Inflammatory macrophage (primary cell): ENCODE results near the gene SUSD4.

Experiments used
- DNase-seq, 2 donors: peaks; one replicate each; pipeline ENCODE4 v3.0.0-alpha.2; 2020 to 2022

SUSD4 gene

GRCh38 chr1:223329252-223329651, 34.7 kb downstream of the SUSD4 start:
- DNase-seq = no peak

DNA sequence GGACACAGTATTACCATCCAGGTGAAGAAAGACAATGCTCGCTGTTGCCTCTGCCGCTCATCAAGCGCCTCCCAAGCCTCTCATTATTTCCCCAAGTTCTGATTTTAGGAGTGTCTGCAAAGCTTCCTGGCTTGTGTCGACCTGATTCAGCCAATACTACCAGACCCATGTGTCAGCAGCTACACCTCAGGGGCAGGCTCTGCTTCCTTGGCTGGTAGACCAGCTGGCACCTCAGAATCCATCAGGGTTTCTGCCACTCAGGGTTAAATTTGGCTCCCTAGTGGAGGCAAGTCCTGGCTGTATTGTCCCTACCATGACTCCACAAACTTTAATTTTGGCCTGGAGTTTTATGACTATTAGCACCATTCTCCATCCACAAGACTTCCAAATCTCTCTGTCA, 35.4 kb downstream of the SUSD4 start:
- no peak for DNase-seq

DNA sequence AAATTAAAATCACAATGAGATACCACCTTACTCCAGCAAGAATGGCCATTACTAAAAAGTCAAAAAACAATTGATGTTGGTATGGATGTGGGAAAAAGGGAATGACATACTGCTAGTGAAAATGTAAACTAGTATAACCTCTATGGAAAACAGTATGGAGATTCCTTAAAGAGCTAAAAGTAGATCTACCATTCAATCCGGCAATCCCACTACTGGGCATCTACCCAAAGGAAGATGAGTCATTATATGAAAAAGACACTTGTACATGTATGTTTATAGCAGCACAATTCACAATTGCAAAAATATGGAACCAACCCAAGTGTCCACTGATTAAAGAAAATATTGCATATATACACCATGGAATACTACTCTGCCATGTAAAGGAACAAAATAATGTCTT, 37.2 kb downstream of the SUSD4 start:
- no peak for DNase-seq

GRCh38 chr1:223323491-223324484, 40.2 kb downstream of the SUSD4 start:
- no peak for DNase-seq

DNA sequence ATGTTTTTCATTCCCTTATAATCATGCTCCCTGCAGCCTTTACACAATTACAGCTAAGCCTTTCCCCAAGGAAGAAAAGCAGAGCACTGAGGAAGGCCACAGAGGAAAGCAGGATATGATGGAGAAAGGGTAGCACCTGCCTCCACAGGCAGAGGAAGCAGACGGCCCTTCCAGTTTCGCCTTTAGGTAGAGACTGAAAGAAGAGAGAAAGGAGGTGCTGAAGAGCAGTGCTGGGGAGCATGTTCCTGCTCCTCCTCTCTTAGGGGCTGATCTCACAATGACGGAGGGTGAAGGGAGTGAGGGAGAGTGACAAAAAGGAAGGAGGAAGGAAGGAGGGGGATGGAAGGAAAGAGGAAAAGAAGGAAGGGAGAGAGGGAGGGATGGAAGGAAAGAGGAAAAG, 41.1 kb downstream of the SUSD4 start:
- no peak for DNase-seq

DNA sequence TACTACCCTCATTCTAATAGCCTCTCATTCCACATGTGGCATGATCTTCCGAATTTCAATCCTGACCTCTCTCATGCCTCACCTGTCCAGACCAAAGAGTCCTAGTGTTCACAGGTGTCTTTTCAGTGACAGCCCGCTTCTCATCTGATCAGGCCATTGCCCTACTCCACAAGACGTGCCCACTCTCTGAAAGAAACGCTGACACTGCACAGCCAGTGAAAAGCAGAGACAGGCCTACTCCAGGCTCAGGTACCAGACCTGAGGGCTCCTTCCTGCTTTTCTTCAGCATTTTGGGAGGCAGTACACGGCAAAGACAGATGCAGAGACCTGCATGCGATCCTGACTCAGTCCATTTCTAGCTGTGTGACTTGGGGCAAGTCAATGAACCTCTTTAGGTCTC, 43.0 kb downstream of the SUSD4 start:
- DNase-seq = no peak

DNA sequence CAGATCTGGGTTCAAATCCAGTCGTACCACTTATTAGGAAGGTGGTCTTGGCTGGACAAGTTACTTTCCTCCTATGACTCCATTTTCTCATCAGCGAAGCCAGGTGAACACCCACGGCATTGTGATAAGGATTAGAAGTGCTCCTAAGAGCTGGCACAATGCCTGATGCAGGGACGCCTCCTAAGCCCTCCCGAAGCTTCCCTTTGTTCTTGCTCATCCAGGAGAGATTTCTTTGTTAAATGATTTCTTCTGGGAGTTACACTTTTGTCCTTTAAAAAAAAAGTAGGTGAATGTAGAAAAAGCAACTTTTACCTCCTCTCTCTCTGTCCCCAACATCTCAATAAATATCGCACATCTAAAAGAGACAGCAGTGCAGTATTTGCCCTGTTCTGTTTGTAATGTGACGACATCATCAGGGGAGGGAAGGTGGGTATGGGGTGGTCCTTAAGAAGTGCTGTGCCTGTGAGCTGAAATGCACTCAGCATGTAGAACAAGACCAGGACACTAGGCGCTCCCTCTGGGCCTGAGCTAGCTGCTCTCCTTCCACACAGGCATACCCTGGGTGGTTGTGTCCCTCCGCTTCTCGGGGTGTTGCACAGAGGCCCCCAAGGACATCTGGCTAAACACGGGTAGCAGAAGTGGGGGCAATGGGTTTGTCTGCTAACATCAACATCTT, 43.9 kb downstream of the SUSD4 start:
- DNase-seq = no peak

- DNase-seq = no peak
Observed at GRCh38 chr1:223319398-223319797, 44.6 kb downstream of the SUSD4 start.

DNA sequence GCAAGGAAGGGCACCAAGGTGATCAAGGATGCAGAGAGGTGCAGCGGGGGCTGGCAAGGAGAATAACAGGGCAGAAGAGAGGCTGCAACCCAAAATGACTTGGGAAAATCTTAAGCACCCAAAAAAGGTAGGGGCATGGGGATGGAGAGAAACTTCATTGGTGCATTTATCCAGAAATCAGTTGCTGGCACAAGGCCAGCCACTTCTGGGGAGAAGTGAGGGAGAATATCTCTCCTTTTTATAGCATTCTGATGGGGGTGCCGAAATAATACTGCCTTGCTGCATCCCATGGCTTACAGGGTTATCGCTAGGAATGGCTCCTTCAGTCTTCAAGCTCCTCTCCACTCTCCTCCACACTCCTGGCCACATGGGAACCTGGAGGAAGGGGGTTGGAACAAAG, 47.9 kb downstream of the SUSD4 start:
- no peak for DNase-seq

- no peak for DNase-seq
Observed at GRCh38 chr1:223315665-223316064, 48.3 kb downstream of the SUSD4 start.

- DNase-seq = no peak
Observed at GRCh38 chr1:223313415-223313754, 50.6 kb downstream of the SUSD4 start.

- no peak for DNase-seq
Observed at GRCh38 chr1:223312705-223313414, 51.1 kb downstream of the SUSD4 start.

- no peak for DNase-seq
Observed at GRCh38 chr1:223312273-223312672, 51.7 kb downstream of the SUSD4 start.

GRCh38 chr1:223311826-223312225, 52.1 kb downstream of the SUSD4 start:
- DNase-seq = no peak

DNA sequence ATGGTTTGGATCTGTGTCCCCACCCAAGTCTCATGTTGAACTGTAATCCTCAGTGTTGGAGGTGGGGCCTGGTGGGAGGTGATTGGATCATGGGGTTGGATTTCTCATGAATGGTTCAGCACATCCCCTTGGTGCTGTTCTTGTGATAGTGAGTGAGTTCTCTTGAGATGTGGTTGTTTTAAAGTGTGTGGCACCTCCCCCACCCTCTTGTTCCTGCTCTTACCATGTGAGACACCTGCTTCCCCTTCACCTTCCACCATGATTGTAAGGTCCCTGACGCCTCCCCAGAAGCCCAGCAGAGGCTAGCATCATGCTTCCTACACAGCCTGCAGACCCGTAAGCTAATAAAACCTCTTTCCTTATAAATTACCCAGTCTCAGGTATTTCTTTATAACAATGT, 55.8 kb downstream of the SUSD4 start:
- DNase-seq = no peak

DNA sequence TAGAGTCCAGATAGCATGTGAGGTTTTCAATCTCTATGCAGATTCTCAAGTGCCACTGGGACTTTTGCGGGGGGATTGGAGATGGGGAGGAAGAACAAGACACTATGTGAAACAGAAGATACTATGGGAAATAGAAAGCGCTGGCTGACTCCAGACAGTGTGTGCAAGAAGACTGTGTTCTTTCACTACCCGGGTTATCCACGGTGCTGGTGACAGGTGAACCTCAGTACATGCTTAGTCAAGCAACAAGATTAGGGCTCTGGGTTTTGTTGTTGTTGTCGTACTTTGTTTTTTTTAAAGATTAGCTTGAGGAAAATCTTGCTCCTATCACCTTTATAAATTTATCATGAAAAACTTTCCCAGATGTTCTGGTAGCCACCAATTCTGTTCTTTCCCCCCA, 56.4 kb downstream of the SUSD4 start:
- no peak for DNase-seq

DNA sequence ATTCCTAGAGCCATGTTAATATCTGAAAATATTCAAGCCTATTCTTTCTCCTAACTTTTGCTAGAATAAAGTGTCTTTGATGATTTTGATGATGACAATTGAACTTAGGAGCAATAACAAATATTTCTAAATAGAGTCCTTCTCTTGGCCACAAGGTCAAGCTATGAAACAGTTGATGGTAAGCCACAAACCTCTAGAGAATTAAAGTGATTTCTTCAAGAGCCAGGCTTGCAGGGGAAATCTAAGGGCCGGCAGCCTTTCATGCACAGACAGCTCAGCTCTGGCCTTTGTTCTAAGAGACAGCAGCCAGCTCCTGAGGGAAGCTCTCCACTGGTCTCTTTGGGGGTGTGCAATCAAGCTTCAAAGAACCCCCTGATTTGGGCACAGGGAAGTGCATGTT, 59.0 kb downstream of the SUSD4 start:
- DNase-seq = no peak

DNA sequence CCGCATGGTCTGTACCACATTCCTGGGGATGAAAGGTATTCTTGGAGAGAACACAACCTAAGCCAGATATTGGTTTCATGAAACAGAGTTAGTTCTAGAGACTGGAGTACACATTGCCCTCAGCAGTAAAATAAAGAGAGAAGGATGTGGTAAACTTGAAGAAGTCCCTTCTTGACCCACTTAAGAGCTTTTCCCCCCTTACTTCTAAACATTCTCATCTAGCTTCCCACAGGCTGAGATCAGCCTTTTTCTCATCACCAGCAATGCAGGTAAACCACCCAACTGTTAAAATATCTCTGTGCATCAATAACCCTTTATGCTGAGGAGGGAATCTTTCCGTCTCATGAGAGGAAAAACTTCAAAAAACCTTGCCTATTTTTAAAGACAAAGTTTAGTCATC, 62.6 kb downstream of the SUSD4 start:
- no peak for DNase-seq

- DNase-seq = no peak
Observed at GRCh38 chr1:223299553-223299952, 64.4 kb downstream of the SUSD4 start.

GRCh38 chr1:223298701-223299100, 65.3 kb downstream of the SUSD4 start:
- DNase-seq = no peak

DNA sequence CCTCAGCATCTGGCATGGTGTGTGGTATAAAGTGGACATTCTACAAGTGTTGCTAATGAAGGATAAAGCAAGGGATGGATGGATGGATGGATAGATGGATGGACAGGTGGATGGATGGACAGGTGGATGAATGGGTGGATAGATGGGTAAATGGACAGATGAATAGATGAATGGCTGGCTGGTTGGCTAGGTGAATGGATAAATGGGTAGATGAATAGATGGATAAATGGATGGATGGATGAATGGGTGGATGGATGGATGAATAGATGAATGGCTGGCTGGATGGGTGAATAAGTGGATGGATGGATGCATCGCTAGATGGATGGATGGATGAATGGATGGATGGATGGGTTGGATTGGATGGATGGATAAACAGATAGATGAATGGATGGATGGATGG, 66.2 kb downstream of the SUSD4 start:
- DNase-seq = no peak

DNA sequence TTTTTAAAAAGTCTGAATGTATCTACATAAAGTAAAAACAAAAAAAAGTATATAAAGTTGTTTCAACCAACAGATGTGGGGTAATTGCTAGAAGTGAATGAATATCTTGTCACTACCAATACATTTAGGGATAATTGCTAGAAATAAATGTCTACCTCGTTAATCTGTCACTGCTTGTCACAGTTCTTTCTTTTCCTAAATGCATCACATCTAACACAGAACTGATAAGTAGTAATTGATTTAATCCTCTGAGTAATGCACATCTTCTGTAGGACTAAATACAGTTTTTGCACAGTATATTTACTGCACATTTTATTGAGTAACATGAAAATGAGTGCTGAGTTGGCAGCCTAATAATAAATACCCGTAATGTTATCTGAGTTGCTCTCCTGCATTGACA, 72.2 kb downstream of the SUSD4 start:
- no peak for DNase-seq

GRCh38 chr1:223290397-223290796, 73.6 kb downstream of the SUSD4 start:
- no peak for DNase-seq

- no peak for DNase-seq
Observed at GRCh38 chr1:223289621-223290020, 74.4 kb downstream of the SUSD4 start.
